Tibial nerve (tissue), 4 donors: ENCODE data around the gene EBP. TPM values are rescaled to one million over a fixed set of nuclear protein-coding genes. Genes with fewer than 3 reads are reported as not detected.

Experiments
- DNase-seq, 2 donors: peaks; one replicate each; pipeline ENCODE4 v3.0.0-alpha.2; 2019; ENCODE audit warnings: low spot score in 2 of 2
- H3K27ac ChIP-seq, 4 donors: fragments of 200-600 bp; sonication (generic) in 3 of 4; one replicate each; pipeline ENCODE4 v1.5.1; 2017 to 2019; ENCODE audit warnings: mild to moderate bottlenecking in 1 of 4
- H3K27me3 ChIP-seq, 2 donors: fragments of 200-600 bp; sonication (generic) in 1 of 2; one replicate each; pipeline versions ENCODE4 v1.5.1 to v1.6.0; 2017 to 2019
- H3K36me3 ChIP-seq, 3 donors: fragments of 200-600 bp; sonication (generic); one replicate each; pipeline ENCODE4 v1.5.1; 2018 to 2019
- H3K4me1 ChIP-seq, 4 donors: fragments of 200-600 bp; sonication (generic) in 3 of 4; one replicate each; pipeline ENCODE4 v1.5.1; 2017 to 2019
- H3K4me3 ChIP-seq, 4 donors: fragments of 200-600 bp; sonication (generic) in 3 of 4; one replicate each; pipeline ENCODE4 v1.5.1; 2017 to 2019; ENCODE audit warnings: mild to moderate bottlenecking in 1 of 4, moderate library complexity in 1 of 4
- H3K9me3 ChIP-seq, 4 donors: fragments of 200-600 bp; sonication (generic) in 3 of 4; one replicate each; pipeline ENCODE4 v1.5.1; 2017 to 2019
- CTCF ChIP-seq, 5 experiments: fragments of 200-600 bp in 3 of 5; fragments of 450-650 bp in 2 of 5; sonication (generic) in 3 of 5; IDR thresholded peaks; one replicate each; pipeline ENCODE4 v1.5.1; 2016 to 2019; ENCODE audit warnings: antibody characterized with exemption in 5 of 5, mild to moderate bottlenecking in 3 of 5, moderate library complexity in 2 of 5
- EP300 ChIP-seq, 2 donors: sonication (generic); formaldehyde crosslinking; IDR thresholded peaks; one replicate each; pipeline ENCODE4 v1.6.1; 2017; ENCODE audit warnings: antibody characterized with exemption in 2 of 2, mild to moderate bottlenecking in 1 of 2
- POLR2A ChIP-seq, 2 donors: fragments of 450-650 bp; IDR thresholded peaks; one replicate each; pipeline ENCODE4 v1.6.1; 2017; ENCODE audit warnings: antibody characterized with exemption in 2 of 2, mild to moderate bottlenecking in 2 of 2, moderate library complexity in 2 of 2
- WGBS, 2 donors: methylation state at CpG; one replicate each; pipeline ENCODE4 v1.1.5; 2018; 5-methylcytosine and 5-hydroxymethylcytosine counted together
- total RNA-seq, 4 donors: library from RNA; depleted of rRNA; stranded (reverse); fragments of >200 nt; gene quantifications; one replicate each; pipeline ENCODE4 v1.1.0, GENCODE V29; 2016

EBP gene
- total RNA-seq, 4 donors from 2014 or later = 21.1 to 29.2 (median 23.6) TPM

- H3K9me3 ChIP-seq = no peaks in the 10 kb centered on the region
- no peak for DNase-seq
- H3K4me1 ChIP-seq = peaks cover 0 to 24% (median 0%) of the 10 kb centered on the region in 4 donors
- WGBS, 2 donors = 89 to 92% methylated on average over 18 to 19 of the region's 19 CpGs
- H3K27me3 ChIP-seq = no peaks in the 10 kb centered on the region
- TF ChIP-seq EP300 (IDR thresholded peaks at IDR 0.05) (no peak), POLR2A (IDR thresholded peaks at IDR 0.05) (no peak), CTCF (IDR thresholded peaks at IDR 0.05) (no peak)
- H3K27ac ChIP-seq = no peak overlapping the region
- peaks cover 0 to 48% (median 0%) of the 10 kb centered on the region in 3 donors for H3K36me3 ChIP-seq
- H3K4me3 ChIP-seq = no peak overlapping the region
These were observed 43.5 kb upstream of the EBP start for GRCh38 chrX:48477960-48478755.

GRCh38 chrX:48478806-48479205 lies 42.8 kb upstream of the EBP start:
- DNase-seq = no peak
- no peak for TF ChIP-seq EP300 (IDR thresholded peaks at IDR 0.05)
- no peak for TF ChIP-seq POLR2A (IDR thresholded peaks at IDR 0.05)
- no peak for TF ChIP-seq CTCF (IDR thresholded peaks at IDR 0.05)
- Histone ChIP-seq H3K9me3 (no peaks in the 10 kb centered on the region), H3K27ac (no peak overlapping the region), H3K4me3 (no peak overlapping the region), H3K36me3 (peaks cover 0 to 54% (median 0%) of the 10 kb centered on the region in 3 donors), H3K4me1 (peaks cover 0 to 24% (median 0%) of the 10 kb centered on the region in 4 donors), H3K27me3 (no peaks in the 10 kb centered on the region)
- 69 to 90% methylated on average over 2 to 5 of the region's 5 CpGs for WGBS, 2 donors

GRCh38 chrX:48480142-48480541 lies 41.5 kb upstream of the EBP start:
- Histone ChIP-seq H3K36me3 (peaks cover 0 to 67% (median 0%) of the 10 kb centered on the region in 3 donors), H3K4me3 (no peak overlapping the region), H3K4me1 (peaks cover 0 to 15% (median 0%) of the 10 kb centered on the region in 4 donors), H3K27ac (no peak overlapping the region), H3K27me3 (no peaks in the 10 kb centered on the region), H3K9me3 (no peaks in the 10 kb centered on the region)
- TF ChIP-seq CTCF (IDR thresholded peaks at IDR 0.05) = no peak
- no peak for TF ChIP-seq EP300 (IDR thresholded peaks at IDR 0.05)
- no peak for TF ChIP-seq POLR2A (IDR thresholded peaks at IDR 0.05)
- 82 to 89% methylated on average over 3 of the region's 3 CpGs for WGBS, 2 donors
- DNase-seq = no peak

- Histone ChIP-seq H3K27me3 (no peaks in the 10 kb centered on the region), H3K4me1 (peaks cover 0 to 11% (median 0%) of the 10 kb centered on the region in 4 donors), H3K4me3 (no peak overlapping the region), H3K9me3 (no peaks in the 10 kb centered on the region), H3K27ac (no peak overlapping the region), H3K36me3 (peaks cover 0 to 68% (median 0%) of the 10 kb centered on the region in 3 donors)
- TF ChIP-seq CTCF (IDR thresholded peaks at IDR 0.05) = no peak
- TF ChIP-seq POLR2A (IDR thresholded peaks at IDR 0.05) = no peak
- TF ChIP-seq EP300 (IDR thresholded peaks at IDR 0.05) = no peak
- WGBS, 2 donors = 86 to 87% methylated on average over 3 of the region's 3 CpGs
- no peak for DNase-seq
These were observed 41.0 kb upstream of the EBP start for GRCh38 chrX:48480583-48480982.

GRCh38 chrX:48482526-48482925 lies 39.1 kb upstream of the EBP start:
- no peak for DNase-seq
- Histone ChIP-seq H3K4me3 (no peak overlapping the region), H3K36me3 (peaks cover 0 to 76% (median 0%) of the 10 kb centered on the region in 3 donors), H3K9me3 (no peaks in the 10 kb centered on the region), H3K27ac (no peak overlapping the region), H3K27me3 (no peaks in the 10 kb centered on the region), H3K4me1 (peaks cover 0 to 3% (median 0%) of the 10 kb centered on the region in 4 donors)
- no peak for TF ChIP-seq POLR2A (IDR thresholded peaks at IDR 0.05)
- TF ChIP-seq CTCF (IDR thresholded peaks at IDR 0.05) = no peak
- TF ChIP-seq EP300 (IDR thresholded peaks at IDR 0.05) = no peak
- 38 to 61% methylated on average over 4 to 7 of the region's 7 CpGs for WGBS, 2 donors
